HS-5 (cell line): ENCODE measurements around the gene GMPPB.

Experiments used
- DNase-seq: peaks from one replicate; pipeline ENCODE4 v3.0.0-alpha.2; 2012; ENCODE audit warnings: low read depth

Gene GMPPB

GRCh38 chr3:49729966-49730609 is 6.3 kb upstream of the GMPPB start:
- no peak for DNase-seq

- DNase-seq, result no peak
Measured at GRCh38 chr3:49727924-49728361, 4.2 kb upstream of the GMPPB start.

- no peak for DNase-seq
Measured at GRCh38 chr3:49727154-49727923, 3.6 kb upstream of the GMPPB start.

GRCh38 chr3:49725906-49726681 is 2.3 kb upstream of the GMPPB start:
- no peak for DNase-seq

- DNase-seq, result no peak
Measured at GRCh38 chr3:49724586-49724985, 835 bp upstream of the GMPPB start.

GRCh38 chr3:49723296-49723627 is 489 bp downstream of the GMPPB start:
- no peak for DNase-seq

- no peak for DNase-seq
Measured at GRCh38 chr3:49722896-49723295, 855 bp downstream of the GMPPB start.

GRCh38 chr3:49721896-49722781 is 1.6 kb downstream of the GMPPB start:
- no peak for DNase-seq

GRCh38 chr3:49721596-49721895 is 2.2 kb downstream of the GMPPB start:
- no peak for DNase-seq

- DNase-seq, result no peak
Measured at GRCh38 chr3:49720855-49721595, 2.7 kb downstream of the GMPPB start.

- DNase-seq, result no peak
Measured at GRCh38 chr3:49719214-49719884, 4.4 kb downstream of the GMPPB start, which contains the start of gene AMIGO3. Gene AMIGO3, minus strand, starts transcription at chr3:49719684. Its CDS starts 219 bp downstream, at chr3:49719465.

- no peak for DNase-seq
Measured at GRCh38 chr3:49718858-49719213, 4.9 kb downstream of the GMPPB start.

- DNase-seq, result no peak
Measured at GRCh38 chr3:49717959-49718857, 5.5 kb downstream of the GMPPB start.

GRCh38 chr3:49717211-49717958 is 6.4 kb downstream of the GMPPB start:
- DNase-seq, result no peak

GRCh38 chr3:49716691-49717210 is 7.0 kb downstream of the GMPPB start:
- no peak for DNase-seq

- DNase-seq, result no peak
Measured at GRCh38 chr3:49716169-49716568, 7.6 kb downstream of the GMPPB start.

GRCh38 chr3:49715611-49716121 is 8.1 kb downstream of the GMPPB start:
- DNase-seq, result no peak

- DNase-seq, result no peak
Measured at GRCh38 chr3:49714728-49715550, 8.8 kb downstream of the GMPPB start.
